ENCODE data around the gene LRRTM3.

LRRTM3 gene

GRCh38 chr10:67015225-67015624 is 89.4 kb downstream of the LRRTM3 start:
- DNase-seq (ENCODE audit: low read depth in 1 of 2, low spot score in 1 of 2), result no peak

GRCh38 chr10:67017218-67017617 is 91.4 kb downstream of the LRRTM3 start:
- DNase-seq (ENCODE audit: low read depth in 1 of 2, low spot score in 1 of 2), result no peak

GRCh38 chr10:67022099-67022498 is 96.3 kb downstream of the LRRTM3 start:
- no peak for DNase-seq (ENCODE audit: low read depth in 1 of 2, low spot score in 1 of 2)

GRCh38 chr10:67033878-67034277 is 108.0 kb downstream of the LRRTM3 start:
- no peak for DNase-seq (ENCODE audit: low read depth in 1 of 2, low spot score in 1 of 2)

- no peak for DNase-seq (ENCODE audit: low read depth in 1 of 2, low spot score in 1 of 2)
These were observed 111.0 kb downstream of the LRRTM3 start for GRCh38 chr10:67036808-67037207.

GRCh38 chr10:67043041-67043440 is 117.2 kb downstream of the LRRTM3 start:
- DNase-seq (ENCODE audit: low read depth in 1 of 2, low spot score in 1 of 2), result no peak

- DNase-seq (ENCODE audit: low read depth in 1 of 2, low spot score in 1 of 2), result no peak
These were observed 119.6 kb downstream of the LRRTM3 start for GRCh38 chr10:67045404-67045803.

GRCh38 chr10:67046507-67046906 is 120.7 kb downstream of the LRRTM3 start:
- DNase-seq (ENCODE audit: low read depth in 1 of 2, low spot score in 1 of 2), result no peak

GRCh38 chr10:67049988-67050387 is 124.2 kb downstream of the LRRTM3 start:
- no peak for DNase-seq (ENCODE audit: low read depth in 1 of 2, low spot score in 1 of 2)

- no peak for DNase-seq (ENCODE audit: low read depth in 1 of 2, low spot score in 1 of 2)
These were observed 124.6 kb downstream of the LRRTM3 start for GRCh38 chr10:67050415-67050814.

GRCh38 chr10:67072654-67073053 is 146.8 kb downstream of the LRRTM3 start:
- DNase-seq (ENCODE audit: low read depth in 1 of 2, low spot score in 1 of 2), result no peak

GRCh38 chr10:67075491-67075971 is 149.7 kb downstream of the LRRTM3 start:
- DNase-seq (ENCODE audit: low read depth in 1 of 2, low spot score in 1 of 2), result no peak

GRCh38 chr10:67076144-67076543 is 150.3 kb downstream of the LRRTM3 start:
- DNase-seq (ENCODE audit: low read depth in 1 of 2, low spot score in 1 of 2), result no peak

GRCh38 chr10:67077376-67077775 is 151.5 kb downstream of the LRRTM3 start:
- no peak for DNase-seq (ENCODE audit: low read depth in 1 of 2, low spot score in 1 of 2)

- no peak for DNase-seq (ENCODE audit: low read depth in 1 of 2, low spot score in 1 of 2)
These were observed 153.3 kb downstream of the LRRTM3 start for GRCh38 chr10:67079126-67079525.

- DNase-seq (ENCODE audit: low read depth in 1 of 2, low spot score in 1 of 2), result no peak
These were observed 160.7 kb downstream of the LRRTM3 start for GRCh38 chr10:67086327-67087134.

- no peak for DNase-seq (ENCODE audit: low read depth in 1 of 2, low spot score in 1 of 2)
These were observed 161.2 kb downstream of the LRRTM3 start for GRCh38 chr10:67087135-67087425.

- DNase-seq (ENCODE audit: low read depth in 1 of 2, low spot score in 1 of 2), result no peak
These were observed 162.2 kb downstream of the LRRTM3 start for GRCh38 chr10:67088036-67088435.

GRCh38 chr10:67095531-67095930 is 169.7 kb downstream of the LRRTM3 start:
- DNase-seq (ENCODE audit: low read depth in 1 of 2, low spot score in 1 of 2), result no peak

- DNase-seq (ENCODE audit: low read depth in 1 of 2, low spot score in 1 of 2), result no peak
These were observed 172.6 kb downstream of the LRRTM3 start for GRCh38 chr10:67098461-67098860.

- DNase-seq (ENCODE audit: low read depth in 1 of 2, low spot score in 1 of 2), result no peak
These were observed 175.1 kb downstream of the LRRTM3 start for GRCh38 chr10:67100951-67101350.

GRCh38 chr10:67107670-67108069 is 181.8 kb downstream of the LRRTM3 start:
- DNase-seq (ENCODE audit: low read depth in 1 of 2, low spot score in 1 of 2), result no peak

GRCh38 chr10:67110286-67110685 is 184.4 kb downstream of the LRRTM3 start:
- DNase-seq (ENCODE audit: low read depth in 1 of 2, low spot score in 1 of 2), result no peak

Measured in activated CD4-positive, alpha-beta T cell treated with anti-CD3 and anti-CD28 coated beads, Interleukin-2, amount 50 U/mL, for 24 hours (primary cell).